ENCODE results near the gene TMEM240.
"Not testable (repeated sequence)": the region's sequence is repeated elsewhere in the genome, so short reads cannot be mapped to it uniquely, and the experiment has no call there.

Gene TMEM240

DNA sequence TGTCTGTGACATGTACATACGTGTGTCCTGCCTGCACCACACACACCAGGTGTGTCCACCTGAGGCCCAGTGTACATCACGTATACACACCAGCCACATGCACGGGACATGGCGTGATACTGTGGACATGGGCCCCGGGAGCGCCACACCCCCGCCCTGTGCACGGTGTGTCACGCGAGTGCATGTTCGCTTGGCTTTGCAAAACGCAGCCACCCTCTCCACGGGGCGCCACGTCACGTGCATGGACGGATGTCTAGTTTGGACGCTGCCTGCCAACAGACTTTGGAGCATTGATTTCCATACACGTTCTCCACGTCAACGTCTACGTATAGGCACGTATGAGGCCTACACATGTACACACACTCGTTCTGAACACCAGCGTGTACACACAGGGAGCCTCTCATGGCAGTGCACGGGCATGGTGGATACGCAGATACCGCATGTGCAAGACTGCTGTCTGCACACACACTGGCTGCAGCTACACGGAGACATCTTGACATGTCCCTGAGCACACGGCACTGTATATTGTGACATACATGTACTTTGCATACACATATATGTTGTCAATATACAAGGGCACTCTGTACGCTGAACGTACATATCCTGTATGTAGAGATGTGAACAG is 2.7 kb downstream of the TMEM240 start:
- FAIRE-seq (no peak), DNase-seq (ENCODE audit: insufficient read length) (no peak)
- no peak for TF ChIP-seq TAF1 (IDR thresholded peaks at IDR 0.05; ENCODE audit: borderline replicate concordance, low read depth, low read length)
- no peak for TF ChIP-seq POLR2AphosphoS5 (IDR thresholded peaks at IDR 0.05; ENCODE audit: low read depth, low read length)
- TF ChIP-seq POLR2A (IDR thresholded peaks at IDR 0.05; ENCODE audit: low read depth, low read length): no peak

DNA sequence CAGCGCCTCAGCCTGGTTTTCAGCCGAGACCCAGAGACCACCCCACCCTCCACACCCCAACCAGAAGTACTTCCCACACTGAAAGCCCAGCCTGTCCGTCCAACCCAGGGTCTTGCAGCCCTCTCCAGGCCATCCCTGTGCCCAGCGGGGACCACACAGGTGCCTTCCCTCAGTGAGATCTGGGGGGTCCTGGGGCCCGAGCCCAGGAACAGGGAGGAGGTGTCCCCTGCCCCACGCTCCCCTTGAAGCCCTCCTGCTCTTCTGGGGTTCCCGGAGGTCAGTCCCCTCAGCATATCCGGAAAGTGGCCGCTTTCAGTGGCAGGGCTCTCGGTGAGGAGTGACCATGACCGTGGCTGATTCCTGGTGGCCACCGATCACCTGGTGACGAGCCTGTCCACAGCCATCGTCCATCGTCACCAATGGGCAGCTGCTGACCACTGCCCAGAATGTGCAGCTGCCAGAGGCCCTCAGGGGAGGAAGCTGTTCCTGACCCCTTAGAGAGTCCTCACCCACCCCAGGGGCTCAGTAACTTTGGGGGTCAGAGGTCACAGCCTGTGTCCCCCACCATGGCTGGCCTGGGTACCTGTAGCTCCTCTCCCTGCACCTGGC is 3.4 kb downstream of the TMEM240 start:
- no peak for DNase-seq (ENCODE audit: insufficient read length)
- FAIRE-seq: no peak
- no peak for TF ChIP-seq POLR2A (IDR thresholded peaks at IDR 0.05; ENCODE audit: low read depth, low read length)

DNA sequence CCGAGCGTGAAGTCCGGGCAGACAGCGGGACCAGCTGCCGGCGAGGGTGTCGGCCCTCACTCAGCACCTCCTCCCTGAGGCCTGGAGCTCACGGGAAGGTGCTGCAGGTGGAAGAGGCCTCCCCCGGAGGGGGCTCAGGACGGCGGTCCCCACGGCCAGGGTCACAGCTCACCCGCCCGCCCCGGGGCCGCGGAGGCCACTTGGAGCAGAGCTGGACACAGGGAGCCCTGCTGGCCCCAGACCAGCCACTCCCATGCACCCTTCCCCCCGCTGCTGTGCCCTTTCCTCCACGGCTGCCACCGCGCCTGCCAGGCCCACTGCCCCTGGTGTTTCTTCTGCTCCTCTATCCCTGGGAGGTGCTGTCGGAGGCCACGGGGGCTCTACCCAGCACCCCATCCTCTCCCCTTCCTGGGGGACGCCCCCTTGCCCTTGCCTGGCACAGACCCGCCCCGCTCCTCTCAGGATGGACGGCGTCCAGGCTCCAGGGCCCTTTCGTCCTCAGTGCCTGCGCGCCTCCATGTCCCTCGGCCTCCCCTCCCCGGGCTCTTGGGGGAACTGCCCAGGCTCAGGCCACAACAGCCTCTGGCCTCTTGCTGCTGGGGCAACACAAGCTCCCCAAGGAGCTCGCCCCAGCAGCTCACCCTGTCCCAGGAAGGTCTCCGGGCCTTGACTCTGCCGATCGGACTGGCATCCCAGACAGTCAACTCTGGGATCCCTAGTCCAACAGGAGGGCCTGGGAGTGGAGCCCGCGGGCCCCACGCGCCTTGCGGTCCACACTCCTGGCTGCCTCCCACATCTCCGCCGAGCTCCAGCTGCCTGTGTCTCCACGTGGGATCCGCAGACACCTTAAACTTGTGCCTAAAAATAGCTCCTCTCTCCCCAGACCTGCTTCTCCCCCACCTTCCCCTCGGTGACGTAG is 4.1 kb downstream of the TMEM240 start:
- DNase-seq (ENCODE audit: insufficient read length) (no peak), FAIRE-seq (no peak)
- TF ChIP-seq TAF1 (IDR thresholded peaks at IDR 0.05; ENCODE audit: borderline replicate concordance, low read depth, low read length): no peak
- no peak for TF ChIP-seq POLR2AphosphoS5 (IDR thresholded peaks at IDR 0.05; ENCODE audit: low read depth, low read length)
- no peak for TF ChIP-seq POLR2A (IDR thresholded peaks at IDR 0.05; ENCODE audit: low read depth, low read length)

DNA sequence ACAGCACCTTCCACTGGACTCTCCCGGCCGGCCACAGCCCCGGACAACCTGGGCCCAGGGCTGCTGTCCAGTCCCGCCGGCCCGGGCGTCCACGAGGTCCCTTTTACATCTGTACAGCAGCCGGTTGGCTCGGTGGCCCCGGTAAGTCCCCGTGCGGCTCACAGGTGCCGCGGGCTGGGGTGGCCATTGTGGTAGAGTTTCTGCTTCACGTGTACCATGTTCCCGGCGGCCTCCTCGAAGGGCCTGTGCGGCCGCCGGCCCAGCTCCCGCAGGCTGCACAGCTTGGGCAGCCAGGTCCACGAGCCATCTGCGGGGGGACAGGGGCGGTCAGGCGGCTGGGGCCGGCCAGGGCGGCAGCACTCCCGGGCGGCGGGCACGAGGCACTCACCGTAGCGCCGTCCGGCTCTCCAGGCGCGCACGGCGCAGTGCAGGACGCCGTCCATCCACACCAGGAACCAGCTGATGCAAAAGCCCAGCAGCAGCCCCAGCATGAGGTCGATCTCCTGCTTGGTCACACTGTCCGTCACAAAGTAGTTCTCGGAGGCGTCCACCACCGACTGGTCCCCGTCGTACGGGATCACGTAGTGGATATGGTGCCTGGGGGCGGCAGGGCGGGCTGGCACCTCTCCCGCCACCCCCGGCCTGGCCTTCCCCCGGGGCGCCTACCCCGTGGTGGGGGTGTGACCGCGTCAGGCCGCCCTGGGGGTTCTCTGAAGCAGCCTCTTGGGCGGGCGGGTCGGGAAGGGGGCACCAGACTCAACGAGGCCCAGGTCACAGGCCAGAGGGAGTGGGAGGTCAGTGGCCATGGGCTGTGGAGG is 5.0 kb downstream of the TMEM240 start:
- FAIRE-seq (no peak), DNase-seq (ENCODE audit: insufficient read length) (no peak)
- TF ChIP-seq TAF1 (IDR thresholded peaks at IDR 0.05; ENCODE audit: borderline replicate concordance, low read depth, low read length): no peak
- no peak for TF ChIP-seq POLR2A (IDR thresholded peaks at IDR 0.05; ENCODE audit: low read depth, low read length)
- TF ChIP-seq POLR2AphosphoS5 (IDR thresholded peaks at IDR 0.05; ENCODE audit: low read depth, low read length): no peak

DNA sequence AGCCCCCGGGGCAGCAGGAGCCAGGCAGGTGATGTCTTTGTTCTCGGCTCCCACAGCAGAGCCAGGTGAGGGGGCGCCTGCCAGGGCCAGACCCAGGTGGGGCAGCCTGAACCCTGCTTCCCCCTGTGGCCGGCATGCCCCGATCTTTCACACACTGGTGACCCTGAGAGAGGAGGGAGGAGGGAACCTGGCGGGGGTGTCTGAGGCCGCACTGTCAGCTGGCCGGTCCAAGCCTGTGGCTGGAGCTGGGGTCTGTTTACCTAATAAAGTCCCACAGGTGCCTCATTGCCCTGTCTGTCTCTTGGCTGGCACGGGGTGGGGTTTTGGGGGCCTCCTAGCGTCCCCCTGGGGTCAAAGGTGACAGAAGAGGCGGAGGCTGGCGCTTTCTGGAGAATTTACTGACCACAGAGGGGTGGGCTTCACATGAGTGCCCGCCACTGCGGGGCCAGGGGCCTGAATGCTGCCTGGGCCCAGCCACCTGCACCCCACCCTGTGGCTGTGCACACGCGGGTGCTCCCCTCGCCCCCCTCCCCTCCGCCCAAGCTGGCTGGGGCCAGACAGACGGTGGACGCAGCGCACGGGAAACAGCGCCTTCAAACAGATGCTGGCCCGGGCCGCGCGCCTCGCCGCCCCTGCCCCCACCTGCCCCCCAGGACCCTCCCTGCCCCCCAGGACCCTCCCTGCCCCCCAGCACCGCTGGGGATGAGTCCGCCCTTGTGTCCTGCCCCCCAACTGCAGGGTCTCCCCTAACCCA is 5.8 kb downstream of the TMEM240 start:
- DNase-seq (ENCODE audit: insufficient read length) (no peak), FAIRE-seq (no peak)
- TF ChIP-seq POLR2AphosphoS5 (IDR thresholded peaks at IDR 0.05; ENCODE audit: low read depth, low read length) (no peak), POLR2A (IDR thresholded peaks at IDR 0.05; ENCODE audit: low read depth, low read length) (no peak), TAF1 (IDR thresholded peaks at IDR 0.05; ENCODE audit: borderline replicate concordance, low read depth, low read length) (no peak)

DNA sequence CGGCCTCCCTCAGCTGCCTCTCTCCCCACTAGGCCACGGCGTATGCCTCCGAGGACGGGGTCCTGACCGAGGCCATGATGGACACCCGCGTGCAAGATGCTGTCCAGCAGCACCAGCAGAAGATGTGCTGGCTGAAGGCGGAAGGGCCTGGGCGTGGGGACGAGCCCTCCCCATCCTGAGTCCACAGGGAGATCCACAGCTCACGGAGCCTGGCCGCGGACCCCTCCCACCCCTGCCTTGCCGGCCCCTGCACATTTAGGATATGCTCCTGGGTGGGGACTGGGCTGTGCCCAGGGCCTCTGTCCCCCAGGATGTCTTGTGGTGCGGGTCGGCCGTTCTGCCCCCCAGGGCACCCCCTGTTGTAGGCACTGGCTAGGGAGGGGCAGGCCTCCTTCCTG is 6.5 kb downstream of the TMEM240 start:
- FAIRE-seq; DNase-seq (ENCODE audit: insufficient read length): not testable (repeated sequence)

DNA sequence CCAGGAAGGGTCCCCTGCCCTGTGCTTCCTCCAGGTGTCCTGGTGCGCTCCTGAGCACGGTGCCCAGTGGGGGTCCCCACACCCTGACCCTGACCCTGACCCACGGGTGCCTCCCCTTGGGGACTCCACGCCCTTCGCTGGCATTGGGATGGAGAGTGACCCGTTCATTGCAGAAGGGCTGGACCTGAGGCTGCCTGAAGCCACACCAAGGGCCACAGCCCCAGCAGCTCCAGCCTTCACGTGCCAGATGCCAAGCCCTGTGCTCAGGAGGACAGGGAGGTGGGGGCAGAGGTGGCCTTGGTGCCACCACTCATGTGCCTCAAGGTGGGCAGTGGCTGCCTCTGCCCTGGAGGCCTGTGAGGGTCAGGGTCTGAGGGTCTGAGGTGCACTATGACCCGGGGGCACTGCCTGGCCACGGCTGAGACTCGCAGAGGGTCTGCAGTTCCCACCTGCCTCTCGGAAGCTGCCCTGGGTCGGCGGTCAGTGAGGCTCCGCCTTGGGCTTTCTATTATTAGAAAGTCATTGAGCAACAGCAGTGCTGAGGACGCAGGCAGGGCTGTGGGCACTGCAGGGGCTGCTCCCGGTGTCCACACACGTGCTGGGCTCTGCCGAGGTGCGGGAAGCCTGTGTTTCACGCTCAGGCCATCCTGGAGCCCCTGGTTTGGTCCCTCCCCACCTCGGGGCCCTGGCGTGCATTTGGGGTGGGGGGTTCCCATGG is 7.1 kb downstream of the TMEM240 start:
- not testable (repeated sequence) for DNase-seq (ENCODE audit: insufficient read length); FAIRE-seq

DNA sequence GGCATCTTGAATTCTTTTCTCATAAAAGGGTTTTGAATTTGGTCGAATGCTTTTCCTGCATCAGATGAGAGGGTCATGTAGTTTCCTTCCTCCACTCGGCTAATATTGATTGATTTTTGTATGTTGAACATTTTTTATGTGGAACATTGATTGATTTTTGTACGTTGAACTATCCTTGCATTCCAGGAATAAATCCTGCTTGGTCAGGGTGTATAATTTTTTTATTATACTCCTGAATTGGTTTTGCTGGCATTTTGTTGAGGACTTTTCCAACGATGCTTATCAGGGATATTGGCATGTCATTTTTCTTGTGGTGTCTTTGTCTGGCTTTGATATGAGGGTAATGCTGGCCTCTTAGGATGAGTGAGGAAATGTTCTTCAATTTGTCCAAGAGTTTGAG is 8.5 kb downstream of the TMEM240 start:
- FAIRE-seq (no peak), DNase-seq (ENCODE audit: insufficient read length) (no peak)
- TF ChIP-seq POLR2A (IDR thresholded peaks at IDR 0.05; ENCODE audit: low read depth, low read length) (no peak), TAF1 (IDR thresholded peaks at IDR 0.05; ENCODE audit: borderline replicate concordance, low read depth, low read length) (no peak), POLR2AphosphoS5 (IDR thresholded peaks at IDR 0.05; ENCODE audit: low read depth, low read length) (no peak)

DNA sequence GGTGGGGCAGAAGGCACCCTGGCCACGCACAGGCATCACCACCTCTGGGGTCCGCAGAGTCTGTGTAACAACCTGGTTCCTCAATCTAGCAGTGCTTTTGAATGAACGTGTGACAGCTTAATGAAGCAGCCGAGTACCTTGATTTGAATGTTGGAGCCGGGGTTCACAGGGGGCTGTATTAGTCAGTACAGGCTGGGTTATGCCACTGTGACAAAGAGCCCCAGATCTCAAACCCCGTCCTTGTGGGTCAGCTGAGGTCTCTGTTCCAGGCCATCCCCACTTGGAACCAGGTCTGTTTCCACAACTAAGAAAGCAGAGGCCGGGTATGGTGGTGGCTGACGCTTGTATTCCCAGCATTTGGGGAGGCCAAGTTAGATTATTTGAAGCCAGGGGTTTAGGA is 10.5 kb downstream of the TMEM240 start:
- no peak for DNase-seq (ENCODE audit: insufficient read length)
- FAIRE-seq: no peak
- TF ChIP-seq POLR2AphosphoS5 (IDR thresholded peaks at IDR 0.05; ENCODE audit: low read depth, low read length) (no peak), POLR2A (IDR thresholded peaks at IDR 0.05; ENCODE audit: low read depth, low read length) (no peak), TAF1 (IDR thresholded peaks at IDR 0.05; ENCODE audit: borderline replicate concordance, low read depth, low read length) (no peak)

DNA sequence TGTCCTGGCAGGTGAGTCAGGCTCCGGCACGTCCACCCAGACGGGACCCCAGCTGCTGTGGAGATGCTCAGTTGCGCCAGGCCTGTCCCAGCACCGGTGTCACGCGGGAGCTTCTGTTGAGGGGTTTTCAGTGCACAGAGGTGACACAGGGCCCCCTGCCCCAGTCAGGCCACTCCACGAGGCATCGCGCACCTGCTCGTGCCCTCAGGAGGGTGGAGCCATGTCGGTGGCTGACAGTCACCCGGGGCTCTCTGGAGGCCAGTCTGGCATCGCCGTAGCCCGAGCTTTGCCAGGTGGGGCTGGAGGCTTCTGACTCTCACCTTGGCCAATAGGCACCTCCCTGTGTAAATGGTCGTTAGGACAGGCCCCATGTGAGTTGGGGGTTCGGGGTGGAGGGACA is 11.1 kb downstream of the TMEM240 start:
- FAIRE-seq (no peak), DNase-seq (ENCODE audit: insufficient read length) (no peak)

More for the DNA sequence above, 11.1 kb downstream of the TMEM240 start:
- TF ChIP-seq POLR2AphosphoS5 (IDR thresholded peaks at IDR 0.05; ENCODE audit: low read depth, low read length) (no peak), TAF1 (IDR thresholded peaks at IDR 0.05; ENCODE audit: borderline replicate concordance, low read depth, low read length) (no peak), POLR2A (IDR thresholded peaks at IDR 0.05; ENCODE audit: low read depth, low read length) (no peak)

All from GM12892 (cell line).